Memory B cell (primary cell): ENCODE results near the gene OR11G2.
"Not testable (repeated sequence)": the region's sequence is repeated elsewhere in the genome, so short reads cannot be mapped to it uniquely, and the experiment has no call there.

Source experiments
- ATAC-seq: fragments of 150-1000 bp; cut with Tn5 transposase; 2 replicates; pipeline ENCODE4 v1.10.0; 2021; ENCODE audit warnings: low read depth, mild to moderate bottlenecking, moderate library complexity
- DNase-seq, 2 donors: peaks; one replicate each; pipeline ENCODE4 v3.0.0; 2022; ENCODE audit warnings: low spot score in 2 of 2
- H3K27ac Mint-ChIP-seq: one replicate; pipeline ENCODE4 v1.8.0; 2022; ENCODE audit warnings: mild to moderate bottlenecking, moderate library complexity, mixed read lengths
- H3K27me3 Mint-ChIP-seq: one replicate; pipeline ENCODE4 v1.8.0; 2022; ENCODE audit warnings: mixed read lengths
- H3K36me3 Mint-ChIP-seq: one replicate; pipeline ENCODE4 v1.8.0; 2022; ENCODE audit warnings: mild to moderate bottlenecking, mixed read lengths
- H3K4me1 Mint-ChIP-seq: one replicate; pipeline ENCODE4 v1.8.0; 2022; ENCODE audit warnings: mixed read lengths
- H3K4me3 Mint-ChIP-seq: one replicate; pipeline ENCODE4 v1.8.0; 2022; ENCODE audit warnings: mild to moderate bottlenecking, moderate library complexity, mixed read lengths
- H3K9me3 Mint-ChIP-seq: one replicate; pipeline ENCODE4 v1.8.0; 2022; ENCODE audit warnings: mixed read lengths

The OR11G2 gene

GRCh38 chr14:20190596-20190995, at the start of gene OR11G2:
TSS of gene OR11G2 (plus strand) at chr14:20190896. CDS start at chr14:20197438, 6,542 bp downstream.
- DNase-seq: no peak
- Mint-ChIP-seq H3K27me3 (peaks cover 6% of the 10 kb centered on the region), H3K4me1 (peaks cover 2% of the 10 kb centered on the region), H3K9me3 (no peaks in the 10 kb centered on the region), H3K36me3 (no peaks in the 10 kb centered on the region), H3K27ac (no peak within 1 kb of the TSS), H3K4me3 (no peak within 1 kb of the TSS)
- ATAC-seq: no peak

- no peak overlapping the region for H3K27ac Mint-ChIP-seq
- no peak overlapping the region for H3K4me3 Mint-ChIP-seq
- H3K27me3 Mint-ChIP-seq: peaks cover 5% of the 10 kb centered on the region
- H3K9me3 Mint-ChIP-seq: peaks cover 2% of the 10 kb centered on the region
- no peaks in the 10 kb centered on the region for H3K4me1 Mint-ChIP-seq
- no peak for DNase-seq
- no peaks in the 10 kb centered on the region for H3K36me3 Mint-ChIP-seq
- ATAC-seq: no peak
Measured at GRCh38 chr14:20143911-20144310, 46.8 kb upstream of the OR11G2 start.

- Mint-ChIP-seq H3K4me1 (no peaks in the 10 kb centered on the region), H3K27ac (no peak overlapping the region), H3K9me3 (peaks cover 2% of the 10 kb centered on the region), H3K36me3 (no peaks in the 10 kb centered on the region), H3K27me3 (peaks cover 5% of the 10 kb centered on the region), H3K4me3 (no peak overlapping the region)
- no peak for DNase-seq
- ATAC-seq: no peak
Measured at GRCh38 chr14:20144820-20145219, 45.9 kb upstream of the OR11G2 start.

- ATAC-seq (no peak), DNase-seq (no peak)
- no peaks in the 10 kb centered on the region for H3K36me3 Mint-ChIP-seq
- H3K9me3 Mint-ChIP-seq: peaks cover 19% of the 10 kb centered on the region
- H3K27ac Mint-ChIP-seq: no peak overlapping the region
- H3K27me3 Mint-ChIP-seq: no peaks in the 10 kb centered on the region
- H3K4me1 Mint-ChIP-seq: no peaks in the 10 kb centered on the region
- no peak overlapping the region for H3K4me3 Mint-ChIP-seq
Measured at GRCh38 chr14:20164462-20164861, 26.2 kb upstream of the OR11G2 start.

- no peak for ATAC-seq
- Mint-ChIP-seq H3K27me3 (no peaks in the 10 kb centered on the region), H3K36me3 (no peaks in the 10 kb centered on the region)
Measured at GRCh38 chr14:20167091-20167490, 23.6 kb upstream of the OR11G2 start.

GRCh38 chr14:20169852-20170251, 20.8 kb upstream of the OR11G2 start:
- not testable (repeated sequence) for DNase-seq, H3K4me1 Mint-ChIP-seq, H3K36me3 Mint-ChIP-seq, H3K4me3 Mint-ChIP-seq, H3K9me3 Mint-ChIP-seq, H3K27me3 Mint-ChIP-seq, ATAC-seq, H3K27ac Mint-ChIP-seq

More at GRCh38 chr14:20167091-20167490, 23.6 kb upstream of the OR11G2 start:
- Mint-ChIP-seq H3K4me3 (no peak overlapping the region), H3K9me3 (peaks cover 17% of the 10 kb centered on the region), H3K4me1 (no peaks in the 10 kb centered on the region), H3K27ac (no peak overlapping the region)
- no peak for DNase-seq

GRCh38 chr14:20174205-20174604, 16.5 kb upstream of the OR11G2 start:
- H3K9me3 Mint-ChIP-seq, H3K4me3 Mint-ChIP-seq, H3K27me3 Mint-ChIP-seq, H3K4me1 Mint-ChIP-seq, ATAC-seq, DNase-seq, H3K36me3 Mint-ChIP-seq, H3K27ac Mint-ChIP-seq: not testable (repeated sequence)

GRCh38 chr14:20176330-20176729, 14.4 kb upstream of the OR11G2 start:
- peaks cover 3% of the 10 kb centered on the region for H3K9me3 Mint-ChIP-seq
- DNase-seq: no peak
- peaks cover 3% of the 10 kb centered on the region for H3K27me3 Mint-ChIP-seq
- H3K4me3 Mint-ChIP-seq: no peak overlapping the region
- no peak overlapping the region for H3K27ac Mint-ChIP-seq
- H3K4me1 Mint-ChIP-seq: peaks cover 6% of the 10 kb centered on the region
- no peaks in the 10 kb centered on the region for H3K36me3 Mint-ChIP-seq
- ATAC-seq: no peak

GRCh38 chr14:20177433-20177974, 13.2 kb upstream of the OR11G2 start:
- Mint-ChIP-seq H3K27ac (no peak overlapping the region), H3K4me1 (peaks cover 6% of the 10 kb centered on the region), H3K9me3 (peaks cover 3% of the 10 kb centered on the region), H3K4me3 (no peak overlapping the region), H3K36me3 (no peaks in the 10 kb centered on the region), H3K27me3 (peaks cover 5% of the 10 kb centered on the region)
- ATAC-seq (no peak), DNase-seq (no peak)

- Mint-ChIP-seq H3K36me3 (no peaks in the 10 kb centered on the region), H3K4me1 (peaks cover 6% of the 10 kb centered on the region), H3K9me3 (peaks cover 3% of the 10 kb centered on the region), H3K27me3 (peaks cover 5% of the 10 kb centered on the region), H3K4me3 (no peak overlapping the region), H3K27ac (no peak overlapping the region)
- ATAC-seq (no peak), DNase-seq (no peak)
Measured at GRCh38 chr14:20179218-20179617, 11.5 kb upstream of the OR11G2 start.

- H3K4me3 Mint-ChIP-seq: no peak overlapping the region
- H3K27ac Mint-ChIP-seq: no peak overlapping the region
- H3K4me1 Mint-ChIP-seq: peaks cover 6% of the 10 kb centered on the region
- no peaks in the 10 kb centered on the region for H3K36me3 Mint-ChIP-seq
- H3K9me3 Mint-ChIP-seq: peaks cover 3% of the 10 kb centered on the region
- DNase-seq (no peak), ATAC-seq (no peak)
- H3K27me3 Mint-ChIP-seq: peaks cover 6% of the 10 kb centered on the region
Measured at GRCh38 chr14:20179880-20180279, 10.8 kb upstream of the OR11G2 start.

GRCh38 chr14:20180486-20180885, 10.2 kb upstream of the OR11G2 start:
- no peak for ATAC-seq
- no peak overlapping the region for H3K27ac Mint-ChIP-seq
- peaks cover 6% of the 10 kb centered on the region for H3K4me1 Mint-ChIP-seq
- peaks cover 3% of the 10 kb centered on the region for H3K9me3 Mint-ChIP-seq
- H3K36me3 Mint-ChIP-seq: no peaks in the 10 kb centered on the region
- H3K4me3 Mint-ChIP-seq: no peak overlapping the region
- H3K27me3 Mint-ChIP-seq: peaks cover 8% of the 10 kb centered on the region
- DNase-seq: no peak

- no peaks in the 10 kb centered on the region for H3K9me3 Mint-ChIP-seq
- ATAC-seq (no peak), DNase-seq (no peak)
- no peak overlapping the region for H3K4me3 Mint-ChIP-seq
- H3K27me3 Mint-ChIP-seq: peaks cover 10% of the 10 kb centered on the region
- no peak overlapping the region for H3K27ac Mint-ChIP-seq
- H3K36me3 Mint-ChIP-seq: no peaks in the 10 kb centered on the region
- peaks cover 5% of the 10 kb centered on the region for H3K4me1 Mint-ChIP-seq
Measured at GRCh38 chr14:20184181-20184580, 6.5 kb upstream of the OR11G2 start.

- H3K9me3 Mint-ChIP-seq: no peaks in the 10 kb centered on the region
- no peaks in the 10 kb centered on the region for H3K36me3 Mint-ChIP-seq
- DNase-seq (no peak), ATAC-seq (no peak)
- H3K27me3 Mint-ChIP-seq: peaks cover 6% of the 10 kb centered on the region
- H3K4me1 Mint-ChIP-seq: peaks cover 2% of the 10 kb centered on the region
- H3K27ac Mint-ChIP-seq: no peak overlapping the region
- no peak overlapping the region for H3K4me3 Mint-ChIP-seq
Measured at GRCh38 chr14:20191396-20191795, 700 bp downstream of the OR11G2 start.

GRCh38 chr14:20194101-20194500, 3.4 kb downstream of the OR11G2 start:
- DNase-seq: no peak
- Mint-ChIP-seq H3K36me3 (no peaks in the 10 kb centered on the region), H3K27ac (no peak overlapping the region), H3K9me3 (no peaks in the 10 kb centered on the region), H3K27me3 (peaks cover 9% of the 10 kb centered on the region), H3K4me1 (peaks cover 2% of the 10 kb centered on the region), H3K4me3 (no peak overlapping the region)
- ATAC-seq: no peak
